GM10847 (cell line): ENCODE results near the gene CLPTM1.
A peak's percentile ranks its signal among the peaks of the same experiment; 100 is the strongest.

ENCODE experiments used
- POLR2A ChIP-seq: IDR thresholded peaks from 2 replicates; pipeline ENCODE4 v1.6.1; 2011; ENCODE audit not compliant: insufficient read length; ENCODE audit errors: extremely low read depth

CLPTM1 gene

DNA sequence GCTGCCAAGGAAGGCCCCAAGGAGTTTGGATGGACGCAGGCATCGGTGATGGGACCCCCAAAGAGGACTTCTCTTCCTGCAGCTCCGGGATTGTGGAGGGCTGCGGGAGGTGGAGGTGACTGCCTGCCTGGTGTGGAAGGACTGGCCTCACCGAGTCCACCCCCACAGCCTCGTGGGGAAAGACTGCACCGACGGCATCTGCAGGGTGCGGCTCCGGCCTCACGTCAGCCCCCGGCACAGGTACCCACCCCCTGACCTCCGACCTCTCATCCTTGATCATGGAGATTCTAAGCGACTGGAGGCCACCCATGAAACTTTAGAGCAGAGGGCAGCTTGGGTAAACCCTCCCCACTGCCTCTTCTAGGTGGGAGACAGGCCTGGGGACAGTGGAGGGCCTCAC lies 66.8 kb downstream of the CLPTM1 start:
- no peak for TF ChIP-seq POLR2A

- no peak for TF ChIP-seq POLR2A
Observed at GRCh38 chr19:45023048-45023447, 67.9 kb downstream of the CLPTM1 start.

- no peak for TF ChIP-seq POLR2A
Observed at GRCh38 chr19:45025264-45025663, 70.1 kb downstream of the CLPTM1 start.

DNA sequence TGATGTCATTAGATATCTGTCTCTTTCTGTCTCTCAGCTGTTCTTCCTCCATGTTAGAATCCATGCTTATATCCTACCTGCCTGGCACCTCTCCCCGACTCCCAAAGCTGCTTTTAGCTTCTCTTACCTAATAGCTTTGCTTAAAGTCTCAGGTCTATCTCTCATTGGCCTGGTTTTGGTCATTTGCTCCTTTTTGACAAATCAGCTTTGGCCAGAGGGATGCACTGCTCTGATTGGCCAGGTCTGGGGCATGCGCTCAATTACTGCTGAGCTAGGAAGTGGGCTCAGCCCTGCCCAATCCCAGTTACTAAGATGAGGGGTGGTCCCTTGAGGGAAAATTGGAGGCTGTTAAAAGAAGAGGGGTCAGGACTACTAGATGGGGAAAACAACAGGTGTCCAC lies 72.2 kb downstream of the CLPTM1 start:
- TF ChIP-seq POLR2A, result no peak

DNA sequence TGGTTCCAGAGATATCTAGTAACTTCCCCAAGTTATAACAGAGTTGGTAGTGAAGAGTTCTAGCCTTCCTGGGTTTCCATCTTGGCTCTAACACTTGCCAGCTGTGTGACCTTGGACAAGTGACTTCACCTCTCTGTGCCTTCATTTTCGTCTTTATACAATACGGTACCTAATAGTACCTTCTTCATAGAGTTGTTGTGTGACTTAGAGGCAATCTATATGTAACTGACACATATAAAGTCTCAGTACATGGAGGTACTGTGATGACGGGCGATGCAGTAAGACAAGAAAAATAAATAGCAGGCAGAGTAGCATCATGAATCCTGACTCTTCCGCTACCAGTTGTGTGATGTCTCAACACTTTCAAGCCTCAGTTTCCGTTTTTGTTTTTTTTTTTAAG lies 75.6 kb downstream of the CLPTM1 start:
- TF ChIP-seq POLR2A, result no peak

GRCh38 chr19:45032421-45032820 lies 77.2 kb downstream of the CLPTM1 start:
- TF ChIP-seq POLR2A, result no peak

GRCh38 chr19:45035755-45036154 lies 80.6 kb downstream of the CLPTM1 start:
- no peak for TF ChIP-seq POLR2A

GRCh38 chr19:45037393-45038169 lies 82.4 kb downstream of the CLPTM1 start:
- no peak for TF ChIP-seq POLR2A

DNA sequence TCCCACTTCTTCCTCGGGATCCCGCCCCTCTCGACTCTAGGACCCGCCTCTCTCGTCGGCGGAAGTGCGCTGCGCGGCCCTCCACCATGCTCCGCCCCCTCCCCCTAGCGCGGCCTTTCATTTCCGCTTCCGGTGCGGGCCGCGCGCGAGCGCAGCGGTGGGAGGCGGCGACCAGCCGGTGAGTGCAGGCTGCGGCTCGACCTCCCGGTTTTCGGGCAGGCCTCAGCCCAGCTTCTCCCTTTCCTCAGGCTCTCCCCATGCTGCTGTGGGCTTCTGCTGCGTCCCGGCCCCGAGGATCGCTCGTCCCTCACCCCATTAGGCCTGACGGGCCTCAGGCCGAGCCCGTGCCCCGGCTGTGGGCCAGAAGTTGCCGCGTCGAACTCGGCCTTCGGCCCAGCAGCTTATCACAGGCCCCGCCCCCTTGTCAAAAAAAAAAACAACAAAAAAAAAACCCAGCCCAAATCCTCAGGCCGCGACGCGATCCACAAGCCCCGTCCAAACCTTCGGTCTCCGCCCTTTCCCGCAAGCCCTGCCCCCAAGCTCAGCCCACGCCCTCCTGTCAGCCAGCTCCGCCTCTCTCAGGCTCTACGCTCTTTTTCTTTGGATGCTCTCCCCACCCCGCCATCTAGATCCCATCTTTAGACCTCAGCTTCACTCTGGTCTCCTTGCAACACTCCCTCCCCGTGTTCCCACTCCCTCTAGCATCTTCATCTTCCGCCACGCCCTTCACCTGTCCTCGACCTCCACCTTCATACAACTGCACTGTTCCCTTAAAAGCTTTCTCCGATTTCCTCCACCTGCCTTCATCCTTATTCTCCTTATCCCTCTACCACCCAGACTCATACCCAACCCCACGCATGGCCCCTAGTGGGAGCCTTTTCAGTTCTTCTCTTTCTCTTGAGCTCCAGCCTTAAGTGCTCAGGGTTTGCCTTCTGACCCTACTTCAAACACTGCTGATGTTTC lies 84.0 kb downstream of the CLPTM1 start, which contains the start of gene CLASRP:
TSS of gene CLASRP (plus strand) at position 115 of the 963 bp plus-strand sequence. CDS start 1,168 bp downstream, outside the sequence.
- TF ChIP-seq POLR2A, result peak; percentile 88

DNA sequence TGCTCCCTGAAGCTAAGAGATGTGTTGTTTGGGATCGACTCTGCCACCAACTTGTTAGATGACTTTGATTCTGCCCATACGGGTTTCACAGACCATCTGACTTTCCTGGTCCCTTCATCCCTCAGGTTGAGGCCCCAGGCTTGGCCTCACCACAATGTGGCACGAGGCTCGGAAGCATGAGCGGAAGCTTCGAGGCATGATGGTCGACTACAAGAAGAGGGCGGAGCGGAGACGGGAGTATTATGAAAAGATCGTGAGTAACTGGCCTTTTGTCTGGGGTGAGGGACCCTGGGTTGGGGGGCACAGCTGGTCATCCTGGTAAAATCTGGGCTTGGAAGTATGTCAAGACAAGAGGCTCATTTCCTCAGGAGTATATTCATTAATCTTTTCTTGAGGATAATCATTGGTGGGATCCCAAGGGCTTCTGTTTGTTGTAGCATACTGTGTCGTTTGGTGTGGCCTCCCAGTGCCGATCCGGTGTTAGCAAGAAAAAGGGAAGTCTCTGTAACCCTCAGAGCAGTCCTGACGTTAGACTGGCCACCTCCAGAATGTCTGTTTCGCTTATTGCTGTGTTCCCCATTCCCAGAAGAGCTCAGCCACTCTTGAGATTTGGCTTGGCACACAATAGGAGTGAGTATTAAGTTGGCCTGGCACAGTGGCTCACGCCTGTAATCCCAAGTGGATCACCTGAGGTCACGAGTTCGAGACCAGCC lies 85.0 kb downstream of the CLPTM1 start:
- TF ChIP-seq POLR2A, result no peak

GRCh38 chr19:45041125-45041524 lies 85.9 kb downstream of the CLPTM1 start:
- no peak for TF ChIP-seq POLR2A
